HepG2 (cell line): Measurements from ENCODE around the gene RNF149. TPM values are rescaled to one million over a fixed set of nuclear protein-coding genes. Genes with fewer than 3 reads are reported as not detected.

Source experiments
- ARID5B ChIP-seq: IDR thresholded peaks from 2 replicates; pipeline ENCODE4 v1.4.0; 2020; ENCODE audit warnings: mild to moderate bottlenecking, missing genetic modification reagents
- GMEB2 ChIP-seq: IDR thresholded peaks from 2 replicates; pipeline ENCODE4 v1.6.1; 2016; ENCODE audit warnings: missing biosample characterization, missing genetic modification reagents, low read depth
- HOXA3 ChIP-seq: sonication (generic); formaldehyde crosslinking; IDR thresholded peaks from 2 replicates; pipeline ENCODE4 v1.5.0; 2020; ENCODE audit warnings: missing genetic modification reagents
- YEATS2 ChIP-seq: sonication (generic); formaldehyde crosslinking; IDR thresholded peaks from 2 replicates; pipeline ENCODE4 v1.4.0; 2020; ENCODE audit warnings: missing genetic modification reagents, borderline replicate concordance
- ZBTB2 ChIP-seq: sonication (generic); formaldehyde crosslinking; IDR thresholded peaks from 2 replicates; pipeline ENCODE4 v1.8.0; 2022; ENCODE audit warnings: low read depth, missing genetic modification reagents
- ZMAT5 ChIP-seq: sonication (generic); formaldehyde crosslinking; IDR thresholded peaks from 2 replicates; pipeline ENCODE4 v1.5.0; 2020; ENCODE audit warnings: mild to moderate bottlenecking, low read depth, missing genetic modification reagents, borderline replicate concordance
- ZNF281 ChIP-seq: sonication (generic); formaldehyde crosslinking; IDR thresholded peaks from 2 replicates; pipeline ENCODE4 v1.4.0; 2020; ENCODE audit warnings: missing genetic modification reagents, borderline replicate concordance
- ZNF337 ChIP-seq: sonication (generic); formaldehyde crosslinking; IDR thresholded peaks from 2 replicates; pipeline ENCODE4 v1.5.1; 2020; ENCODE audit warnings: missing genetic modification reagents, low read depth, mild to moderate bottlenecking, borderline replicate concordance
- ZNF44 ChIP-seq: sonication (generic); formaldehyde crosslinking; IDR thresholded peaks from 2 replicates; pipeline ENCODE4 v1.5.1; 2020; ENCODE audit warnings: mild to moderate bottlenecking, missing genetic modification reagents
- ZNF639 ChIP-seq: conservative IDR thresholded peaks from 2 replicates; pipeline ENCODE4 v1.6.1; 2018; ENCODE audit warnings: missing genetic modification reagents
- ZNF644 ChIP-seq: IDR thresholded peaks from 2 replicates; pipeline ENCODE4 v1.6.1; 2016; ENCODE audit warnings: low read depth
- ZNF775 ChIP-seq: sonication (generic); formaldehyde crosslinking; IDR thresholded peaks from 2 replicates; pipeline ENCODE4 v1.4.0; 2020; ENCODE audit warnings: missing genetic modification reagents, mild to moderate bottlenecking, moderate library complexity, borderline replicate concordance
- polyA plus RNA-seq, 8 experiments: library from polyadenylated mRNA; depleted of rRNA in 3 of 8; stranded (reverse) in 7 of 8; unstranded in 1 of 8; fragments of >200 nt; fragmentation: Illumina TruSeq in 4 of 8; extraction: Trizol in 4 of 8; gene quantifications; 2 replicates each; pipeline versions ENCODE4 v1.2.1 to v1.2.3, GENCODE V29; 2011 to 2016; ENCODE audit warnings: low read depth in 4 of 8, missing spikeins in 1 of 8, mixed read lengths in 1 of 8; ENCODE audit not compliant: insufficient read depth in 1 of 8
- total RNA-seq, 5 experiments: library from RNA; depleted of rRNA; stranded (reverse); fragments of >200 nt; fragmentation: Illumina TruSeq; extraction: Trizol; gene quantifications; 2 replicates each; pipeline ENCODE4 v1.2.3, GENCODE V29; 2016; ENCODE audit warnings: low read depth in 1 of 5

RNF149 gene
- total and polyA plus RNA-seq, 2 of the 13 experiments (the other 11 are each of a cell fraction or from before 2014, with no cell fraction given): 87.6 to 109 TPM

GRCh38 chr2:101332885-101333766 is 24.6 kb upstream of the RNF149 start (continued):
- TF ChIP-seq ZNF775: no peak
- TF ChIP-seq ZNF337 (CRISPR knock-in tag): no peak
- peak; percentile 21; the same call in 1 of the 2 replicates for TF ChIP-seq ZNF644 (CRISPR knock-in tag)
- TF ChIP-seq ZNF639 (CRISPR knock-in tag): 0 out of 2 replicates have a peak, but pooled peaks have one; percentile 16
- no peak for TF ChIP-seq GMEB2
- TF ChIP-seq ZNF44: peak; percentile 88
- peak; percentile 98 for TF ChIP-seq ARID5B (CRISPR knock-in tag)
- no peak for TF ChIP-seq ZNF281 (CRISPR knock-in tag)
- no peak for TF ChIP-seq ZMAT5 (CRISPR knock-in tag)
- no peak for TF ChIP-seq YEATS2 (CRISPR knock-in tag)
- TF ChIP-seq ZBTB2 (CRISPR knock-in tag): no peak
- TF ChIP-seq HOXA3: peak; percentile 27; the same call in 1 of the 2 replicates
